CD4-positive, CD25-positive, alpha-beta regulatory T cell (primary cell): Measurements from ENCODE around the gene KIR2DL4. TPM values are rescaled to one million over a fixed set of nuclear protein-coding genes. Genes with fewer than 3 reads are reported as not detected.
"Not testable (repeated sequence)": the region's sequence is repeated elsewhere in the genome, so short reads cannot be mapped to it uniquely, and the experiment has no call there.

Source experiments
- ATAC-seq, 2 donors: fragments of 150-1000 bp; cut with Tn5 transposase; one replicate each; pipeline ENCODE4 v1.10.0; 2021; ENCODE audit warnings: low read depth in 2 of 2, moderate number of reproducible peaks in 2 of 2, moderate library complexity in 1 of 2
- DNase-seq, 3 donors: peaks; one replicate each; pipeline versions ENCODE4 v3.0.0 to v3.0.0-alpha.2; 2012 to 2022; ENCODE audit warnings: mixed read lengths in 1 of 3
- H3K27ac ChIP-seq: one replicate; pipeline ENCODE4 v1.7.0; 2013; ENCODE audit warnings: mild to moderate bottlenecking, low read length; ENCODE audit not compliant: insufficient read depth, poor library complexity, severe bottlenecking
- H3K27me3 ChIP-seq: one replicate; pipeline ENCODE4 v1.7.0; 2013; ENCODE audit warnings: low read length; ENCODE audit not compliant: control insufficient read depth, insufficient read depth
- H3K36me3 ChIP-seq: one replicate; pipeline ENCODE4 v1.7.0; 2013; ENCODE audit warnings: mild to moderate bottlenecking, low read length, moderate library complexity; ENCODE audit not compliant: control insufficient read depth, insufficient read depth
- H3K4me1 ChIP-seq: 2 replicates; pipeline ENCODE4 v1.7.0; 2013; ENCODE audit warnings: mild to moderate bottlenecking, low read length; ENCODE audit not compliant: insufficient read depth, control insufficient read depth, poor library complexity, severe bottlenecking
- H3K4me3 ChIP-seq: one replicate; pipeline ENCODE4 v1.7.0; 2013; ENCODE audit warnings: low read depth, mild to moderate bottlenecking, low read length, moderate library complexity
- H3K9me3 ChIP-seq, 2 experiments: 1 replicate in 1 of 2; 2 replicates in 1 of 2; pipeline ENCODE4 v1.7.0; 2013; ENCODE audit warnings: low read length in 2 of 2, mild to moderate bottlenecking in 1 of 2, moderate library complexity in 1 of 2; ENCODE audit not compliant: control insufficient read depth in 2 of 2
- H3K27ac Mint-ChIP-seq, 3 donors: one replicate each; pipeline ENCODE4 v1.8.0; 2020 to 2022; ENCODE audit warnings: mild to moderate bottlenecking in 3 of 3, mixed read lengths in 3 of 3, moderate library complexity in 2 of 3
- H3K27me3 Mint-ChIP-seq: one replicate; pipeline ENCODE4 v1.8.0; 2022; ENCODE audit warnings: mild to moderate bottlenecking, mixed read lengths
- H3K36me3 Mint-ChIP-seq: one replicate; pipeline ENCODE4 v1.8.0; 2020; ENCODE audit warnings: mixed read lengths
- H3K4me1 Mint-ChIP-seq, 4 donors: one replicate each; pipeline ENCODE4 v1.8.0; 2020 to 2022; ENCODE audit warnings: mixed read lengths in 4 of 4, mild to moderate bottlenecking in 1 of 4
- H3K4me3 Mint-ChIP-seq, 4 donors: one replicate each; pipeline ENCODE4 v1.8.0; 2020 to 2022; ENCODE audit warnings: mild to moderate bottlenecking in 4 of 4, mixed read lengths in 4 of 4, moderate library complexity in 3 of 4
- H3K9me3 Mint-ChIP-seq, 7 donors: one replicate each; pipeline ENCODE4 v1.8.0; 2020 to 2022; ENCODE audit warnings: mixed read lengths in 7 of 7, mild to moderate bottlenecking in 3 of 7, moderate library complexity in 2 of 7
- polyA plus RNA-seq, 4 donors: library from polyadenylated mRNA; unstranded; fragments of 300-500 nt; fragmentation: Illumina TruSeq; gene quantifications; one replicate each; pipeline ENCODE4 v1.2.3, GENCODE V29; 2021
- total RNA-seq: library from RNA; stranded (reverse); gene quantifications from one replicate; pipeline ENCODE4 v1.2.3, GENCODE V29; 2022

The KIR2DL4 gene
- total and polyA plus RNA-seq, 5 donors from 2014 or later: not detected

GRCh38 chr19:54786091-54786723, 17.2 kb upstream of the KIR2DL4 start:
- not testable (repeated sequence) for H3K4me1 Mint-ChIP-seq, H3K9me3 ChIP-seq, H3K27ac Mint-ChIP-seq, ATAC-seq, H3K36me3 ChIP-seq, H3K4me1 ChIP-seq, H3K9me3 Mint-ChIP-seq, H3K27me3 ChIP-seq, H3K27ac ChIP-seq, DNase-seq, H3K36me3 Mint-ChIP-seq, H3K4me3 Mint-ChIP-seq, H3K27me3 Mint-ChIP-seq, H3K4me3 ChIP-seq

GRCh38 chr19:54788154-54788553, 15.3 kb upstream of the KIR2DL4 start:
- H3K36me3 Mint-ChIP-seq, DNase-seq, H3K27me3 ChIP-seq, H3K9me3 Mint-ChIP-seq, H3K27ac Mint-ChIP-seq, H3K4me3 Mint-ChIP-seq, H3K27me3 Mint-ChIP-seq, H3K9me3 ChIP-seq, H3K36me3 ChIP-seq, H3K4me3 ChIP-seq, ATAC-seq, H3K27ac ChIP-seq, H3K4me1 ChIP-seq: not testable (repeated sequence)
- H3K4me1 Mint-ChIP-seq: peaks cover 7 to 10% (median 9%) of the 10 kb centered on the region in 4 donors

GRCh38 chr19:54790711-54791110, 12.7 kb upstream of the KIR2DL4 start:
- no peak overlapping the region for H3K27ac ChIP-seq
- DNase-seq: no peak
- Mint-ChIP-seq H3K27ac (no peak overlapping the region), H3K9me3 (peaks cover 0 to 3% (median 0%) of the 10 kb centered on the region in 7 donors), H3K27me3 (no peaks in the 10 kb centered on the region), H3K36me3 (no peaks in the 10 kb centered on the region), H3K4me1 (peaks cover 11 to 14% (median 13%) of the 10 kb centered on the region in 4 donors), H3K4me3 (no peak overlapping the region)
- no peak overlapping the region for H3K4me3 ChIP-seq
- ATAC-seq: no peak
- no peaks in the 10 kb centered on the region for H3K9me3 ChIP-seq
- peaks cover 3% of the 10 kb centered on the region for H3K27me3 ChIP-seq
- H3K4me1 ChIP-seq: no peaks in the 10 kb centered on the region
- no peaks in the 10 kb centered on the region for H3K36me3 ChIP-seq

- Histone ChIP-seq H3K27me3 (peaks cover 3% of the 10 kb centered on the region), H3K4me3 (no peak overlapping the region), H3K27ac (no peak overlapping the region), H3K9me3 (no peaks in the 10 kb centered on the region), H3K4me1 (no peaks in the 10 kb centered on the region), H3K36me3 (no peaks in the 10 kb centered on the region)
- Mint-ChIP-seq H3K4me3 (peak overlapping the region in 1 of 4 donors; percentile 8), H3K27ac (peak overlapping the region in 1 of 3 donors; percentile 5), H3K9me3 (peaks cover 0 to 3% (median 0%) of the 10 kb centered on the region in 7 donors), H3K27me3 (no peaks in the 10 kb centered on the region), H3K36me3 (no peaks in the 10 kb centered on the region), H3K4me1 (peaks cover 11 to 14% (median 13%) of the 10 kb centered on the region in 4 donors)
- ATAC-seq: no peak
- DNase-seq: no peak
These were observed 11.9 kb upstream of the KIR2DL4 start for GRCh38 chr19:54791476-54791875.

GRCh38 chr19:54792814-54793213, 10.6 kb upstream of the KIR2DL4 start:
- Histone ChIP-seq H3K27ac (no peak overlapping the region), H3K9me3 (no peaks in the 10 kb centered on the region), H3K4me1 (no peaks in the 10 kb centered on the region), H3K27me3 (peaks cover 9% of the 10 kb centered on the region), H3K36me3 (no peaks in the 10 kb centered on the region), H3K4me3 (peak overlapping the region; percentile 83)
- peak overlapping the region; percentile 23 to 78 (median 58) for H3K4me3 Mint-ChIP-seq
- peak overlapping the region; percentile 50 to 68 (median 53) for H3K27ac Mint-ChIP-seq
- no peaks in the 10 kb centered on the region for H3K27me3 Mint-ChIP-seq
- ATAC-seq (no peak), DNase-seq (peak in 1 of 3 donors; percentile 23)
- peaks cover 0 to under 1% (median 0%) of the 10 kb centered on the region in 7 donors for H3K9me3 Mint-ChIP-seq
- no peaks in the 10 kb centered on the region for H3K36me3 Mint-ChIP-seq
- H3K4me1 Mint-ChIP-seq: peaks cover 11 to 13% (median 12%) of the 10 kb centered on the region in 4 donors

GRCh38 chr19:54795758-54796157, 7.7 kb upstream of the KIR2DL4 start:
- Mint-ChIP-seq H3K27me3 (peaks cover 8% of the 10 kb centered on the region), H3K36me3 (no peaks in the 10 kb centered on the region), H3K4me1 (peaks cover 11 to 13% (median 12%) of the 10 kb centered on the region in 4 donors), H3K27ac (no peak overlapping the region), H3K9me3 (peaks cover 0 to 3% (median 0%) of the 10 kb centered on the region in 7 donors), H3K4me3 (no peak overlapping the region)
- H3K4me3 ChIP-seq: no peak overlapping the region
- H3K9me3 ChIP-seq: no peaks in the 10 kb centered on the region
- H3K4me1 ChIP-seq: no peaks in the 10 kb centered on the region
- H3K27ac ChIP-seq: no peak overlapping the region
- DNase-seq (no peak), ATAC-seq (no peak)
- no peaks in the 10 kb centered on the region for H3K36me3 ChIP-seq
- H3K27me3 ChIP-seq: peaks cover 11% of the 10 kb centered on the region

- Histone ChIP-seq H3K9me3 (no peaks in the 10 kb centered on the region), H3K27ac (no peak overlapping the region), H3K4me1 (no peaks in the 10 kb centered on the region), H3K36me3 (no peaks in the 10 kb centered on the region), H3K27me3 (no peaks in the 10 kb centered on the region), H3K4me3 (no peak overlapping the region)
- peaks cover 0 to 7% (median 0%) of the 10 kb centered on the region in 7 donors for H3K9me3 Mint-ChIP-seq
- H3K27ac Mint-ChIP-seq: no peak overlapping the region
- no peaks in the 10 kb centered on the region for H3K4me1 Mint-ChIP-seq
- DNase-seq (no peak), ATAC-seq (no peak)
- H3K27me3 Mint-ChIP-seq: peaks cover 14% of the 10 kb centered on the region
- no peak overlapping the region for H3K4me3 Mint-ChIP-seq
- no peaks in the 10 kb centered on the region for H3K36me3 Mint-ChIP-seq
These were observed 691 bp downstream of the KIR2DL4 start for GRCh38 chr19:54804101-54804500.

GRCh38 chr19:54804571-54804970, 1.2 kb downstream of the KIR2DL4 start:
- H3K27ac ChIP-seq: no peak overlapping the region
- Mint-ChIP-seq H3K36me3 (no peaks in the 10 kb centered on the region), H3K4me3 (no peak overlapping the region), H3K9me3 (peaks cover 0 to 6% (median 0%) of the 10 kb centered on the region in 7 donors), H3K4me1 (no peaks in the 10 kb centered on the region), H3K27ac (no peak overlapping the region), H3K27me3 (peaks cover 11% of the 10 kb centered on the region)
- H3K27me3 ChIP-seq: peaks cover 2% of the 10 kb centered on the region
- ATAC-seq (no peak), DNase-seq (no peak)
- no peaks in the 10 kb centered on the region for H3K36me3 ChIP-seq
- no peaks in the 10 kb centered on the region for H3K9me3 ChIP-seq
- H3K4me3 ChIP-seq: no peak overlapping the region
- no peaks in the 10 kb centered on the region for H3K4me1 ChIP-seq
